Nucleus accumbens (tissue), 56 donors: ENCODE results near the gene RAD1.
"Not testable (repeated sequence)": the region's sequence is repeated elsewhere in the genome, so short reads cannot be mapped to it uniquely, and the experiment has no call there.

ENCODE experiments used
- DNase-seq, 56 donors: peaks; one replicate each; lab custom pipeline; 2025; lab: John Stamatoyannopoulos, UW

Gene RAD1

GRCh38 chr5:34915139-34915855 lies at the start of gene RAD1, which contains the start of gene BRIX1:
Gene RAD1, minus strand, starts transcription at chr5:34915504. Its CDS starts 612 bp downstream, at chr5:34914892.
Gene BRIX1, plus strand, starts transcription at chr5:34915711. Its CDS starts 28 bp downstream, at chr5:34915739.
- peak; percentile 63 to 98 (median 94) for DNase-seq

- DNase-seq = no peak
Measured at GRCh38 chr5:34959323-34959722, 44.0 kb upstream of the RAD1 start.

- DNase-seq = peak in 1 of 56 donors; percentile 11
Measured at GRCh38 chr5:34957857-34958690, 42.8 kb upstream of the RAD1 start.

GRCh38 chr5:34957321-34957720 lies 42.0 kb upstream of the RAD1 start:
- DNase-seq = no peak

- no peak for DNase-seq
Measured at GRCh38 chr5:34944460-34945047, 29.2 kb upstream of the RAD1 start.

- DNase-seq = no peak
Measured at GRCh38 chr5:34944044-34944443, 28.7 kb upstream of the RAD1 start.

- no peak for DNase-seq
Measured at GRCh38 chr5:34941936-34942335, 26.6 kb upstream of the RAD1 start.

GRCh38 chr5:34932947-34933346 lies 17.6 kb upstream of the RAD1 start:
- DNase-seq = no peak

- DNase-seq = no peak
Measured at GRCh38 chr5:34930870-34931269, 15.6 kb upstream of the RAD1 start.

- no peak for DNase-seq
Measured at GRCh38 chr5:34930462-34930844, 15.1 kb upstream of the RAD1 start.

- peak in 54 of 56 donors; percentile 16 to 88 (median 69) for DNase-seq
Measured at GRCh38 chr5:34929720-34930461, 14.6 kb upstream of the RAD1 start.

- peak; percentile 76 to 99 (median 97) for DNase-seq
Measured at GRCh38 chr5:34929134-34929719, 13.9 kb upstream of the RAD1 start, which contains the start of gene DNAJC21. Gene DNAJC21, plus strand, starts transcription at chr5:34929559. Its CDS starts 261 bp downstream, at chr5:34929820.

GRCh38 chr5:34928267-34928666 lies 13.0 kb upstream of the RAD1 start:
- DNase-seq = no peak

GRCh38 chr5:34927785-34928184 lies 12.5 kb upstream of the RAD1 start:
- no peak for DNase-seq

GRCh38 chr5:34926318-34926888 lies 11.1 kb upstream of the RAD1 start:
- DNase-seq = no peak

- no peak for DNase-seq
Measured at GRCh38 chr5:34924462-34924765, 9.1 kb upstream of the RAD1 start.

- DNase-seq = peak in 9 of 56 donors; percentile 3 to 46 (median 27)
Measured at GRCh38 chr5:34923694-34924461, 8.6 kb upstream of the RAD1 start.

- not testable (repeated sequence) for DNase-seq
Measured at GRCh38 chr5:34923256-34923655, 8.0 kb upstream of the RAD1 start.

GRCh38 chr5:34919077-34919476 lies 3.8 kb upstream of the RAD1 start:
- no peak for DNase-seq
